ENCODE measurements around the gene CREM.

CREM gene

GRCh38 chr10:35161906-35162305, 35.3 kb downstream of the CREM start:
- no peak overlapping the region for H3K4me3 ChIP-seq (ENCODE audit: low read length)

GRCh38 chr10:35165136-35165535, 38.5 kb downstream of the CREM start:
- no peak for TF ChIP-seq ZNF274 (IDR thresholded peaks at IDR 0.05; ENCODE audit: low read depth, low read length)

More at GRCh38 chr10:35161906-35162305, 35.3 kb downstream of the CREM start:
- no peak for TF ChIP-seq ZNF274 (IDR thresholded peaks at IDR 0.05; ENCODE audit: low read depth, low read length)

GRCh38 chr10:35165811-35166210, 39.2 kb downstream of the CREM start:
- H3K4me3 ChIP-seq (ENCODE audit: low read length): no peak overlapping the region
- no peak for TF ChIP-seq ZNF274 (IDR thresholded peaks at IDR 0.05; ENCODE audit: low read depth, low read length)

More at GRCh38 chr10:35165136-35165535, 38.5 kb downstream of the CREM start:
- H3K4me3 ChIP-seq (ENCODE audit: low read length): no peak overlapping the region

DNA sequence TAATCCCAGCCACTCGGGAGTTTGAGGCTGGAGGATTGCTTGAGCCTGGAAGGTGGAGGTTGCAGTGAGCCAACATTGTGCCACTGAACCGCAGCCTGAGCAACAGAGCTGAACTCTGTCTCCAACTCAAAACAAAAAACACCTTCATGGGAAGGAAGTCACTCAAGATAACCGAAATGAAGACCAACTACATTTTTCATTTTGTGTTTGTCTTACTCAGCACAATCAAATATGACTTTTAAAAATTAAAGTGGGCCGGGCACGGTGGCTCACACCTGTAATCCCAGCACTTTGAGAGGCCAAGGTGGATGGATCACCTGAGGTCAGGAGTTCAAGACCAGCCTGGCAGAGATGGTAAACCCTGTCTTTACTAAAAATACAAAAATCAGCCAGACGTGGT, 40.0 kb downstream of the CREM start:
- no peak for TF ChIP-seq ZNF274 (IDR thresholded peaks at IDR 0.05; ENCODE audit: low read depth, low read length)
- H3K4me3 ChIP-seq (ENCODE audit: low read length): no peak overlapping the region

- no peak overlapping the region for H3K4me3 ChIP-seq (ENCODE audit: low read length)
- TF ChIP-seq ZNF274 (IDR thresholded peaks at IDR 0.05; ENCODE audit: low read depth, low read length): no peak
Observed at GRCh38 chr10:35167342-35167741, 40.7 kb downstream of the CREM start.

- no peak overlapping the region for H3K4me3 ChIP-seq (ENCODE audit: low read length)
- TF ChIP-seq ZNF274 (IDR thresholded peaks at IDR 0.05; ENCODE audit: low read depth, low read length): no peak
Observed at GRCh38 chr10:35172146-35172545, 45.5 kb downstream of the CREM start.

- no peak overlapping the region for H3K4me3 ChIP-seq (ENCODE audit: low read length)
- TF ChIP-seq ZNF274 (IDR thresholded peaks at IDR 0.05; ENCODE audit: low read depth, low read length): no peak
Observed at GRCh38 chr10:35172574-35172973, 45.9 kb downstream of the CREM start.

DNA sequence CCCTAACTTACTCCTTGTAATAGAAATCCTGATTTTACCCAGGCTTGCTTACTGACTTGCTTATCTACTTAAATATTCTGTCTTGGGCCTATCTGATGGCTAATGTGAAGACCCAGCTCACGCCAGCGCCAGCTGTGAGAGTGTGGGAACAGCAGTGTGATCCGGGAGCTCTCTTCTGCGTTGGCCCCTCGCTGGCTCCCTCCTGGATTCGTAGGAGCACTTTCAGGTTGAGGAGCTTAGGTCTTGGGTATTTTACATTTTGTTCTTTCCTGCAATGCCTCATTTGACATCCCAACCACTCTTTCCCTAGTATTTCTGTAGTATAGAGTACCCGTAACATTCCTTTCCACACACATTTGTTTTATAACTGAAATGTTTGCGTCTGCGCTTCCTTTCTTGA, 51.7 kb downstream of the CREM start:
- H3K4me3 ChIP-seq (ENCODE audit: low read length): no peak overlapping the region
- no peak for TF ChIP-seq ZNF274 (IDR thresholded peaks at IDR 0.05; ENCODE audit: low read depth, low read length)

- TF ChIP-seq ZNF274 (IDR thresholded peaks at IDR 0.05; ENCODE audit: low read depth, low read length): no peak
- H3K4me3 ChIP-seq (ENCODE audit: low read length): no peak overlapping the region
Observed at GRCh38 chr10:35182631-35183510, 56.2 kb downstream of the CREM start.

DNA sequence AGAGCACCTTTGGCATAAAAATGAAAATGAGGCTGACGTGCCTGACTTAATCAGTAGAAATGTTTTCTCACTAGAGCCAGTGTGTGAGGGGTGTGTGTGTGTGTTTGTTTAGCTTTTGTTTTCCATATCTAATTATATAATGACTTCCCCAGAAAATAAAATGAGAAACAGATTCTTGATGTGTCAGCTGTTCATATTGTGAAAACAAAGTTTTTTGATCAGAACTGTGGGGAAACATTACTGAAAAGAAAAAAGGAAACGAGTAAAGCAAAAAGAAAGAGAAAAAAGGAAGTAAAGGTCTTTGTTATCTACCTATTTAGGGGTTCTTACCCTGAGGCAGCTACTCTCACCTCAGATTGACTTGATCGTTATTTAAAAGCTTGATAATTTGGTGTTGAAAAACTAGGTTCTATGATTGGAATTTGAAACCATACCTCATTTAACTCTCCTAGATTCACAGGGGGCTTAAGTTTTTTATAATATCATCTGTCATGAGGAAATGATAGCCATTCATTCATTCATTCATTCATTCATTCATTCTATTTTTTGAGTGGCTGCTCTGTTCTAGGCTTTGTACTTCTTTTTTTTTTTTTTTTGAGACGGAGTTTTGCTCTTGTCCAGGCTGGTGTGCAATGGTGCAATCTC, 58.0 kb downstream of the CREM start:
- no peak overlapping the region; the same call in 1 of the 2 replicates for H3K4me3 ChIP-seq (ENCODE audit: low read length)
- no peak for TF ChIP-seq ZNF274 (IDR thresholded peaks at IDR 0.05; ENCODE audit: low read depth, low read length)

- no peak overlapping the region; the same call in 1 of the 2 replicates for H3K4me3 ChIP-seq (ENCODE audit: low read length)
- TF ChIP-seq ZNF274 (IDR thresholded peaks at IDR 0.05; ENCODE audit: low read depth, low read length): no peak
Observed at GRCh38 chr10:35185260-35186034, 58.8 kb downstream of the CREM start.

- TF ChIP-seq ZNF274 (IDR thresholded peaks at IDR 0.05; ENCODE audit: low read depth, low read length): no peak
- H3K4me3 ChIP-seq (ENCODE audit: low read length): no peak overlapping the region
Observed at GRCh38 chr10:35188954-35189353, 62.3 kb downstream of the CREM start.

- no peak overlapping the region for H3K4me3 ChIP-seq (ENCODE audit: low read length)
- TF ChIP-seq ZNF274 (IDR thresholded peaks at IDR 0.05; ENCODE audit: low read depth, low read length): no peak
Observed at GRCh38 chr10:35191523-35191922, 64.9 kb downstream of the CREM start.

DNA sequence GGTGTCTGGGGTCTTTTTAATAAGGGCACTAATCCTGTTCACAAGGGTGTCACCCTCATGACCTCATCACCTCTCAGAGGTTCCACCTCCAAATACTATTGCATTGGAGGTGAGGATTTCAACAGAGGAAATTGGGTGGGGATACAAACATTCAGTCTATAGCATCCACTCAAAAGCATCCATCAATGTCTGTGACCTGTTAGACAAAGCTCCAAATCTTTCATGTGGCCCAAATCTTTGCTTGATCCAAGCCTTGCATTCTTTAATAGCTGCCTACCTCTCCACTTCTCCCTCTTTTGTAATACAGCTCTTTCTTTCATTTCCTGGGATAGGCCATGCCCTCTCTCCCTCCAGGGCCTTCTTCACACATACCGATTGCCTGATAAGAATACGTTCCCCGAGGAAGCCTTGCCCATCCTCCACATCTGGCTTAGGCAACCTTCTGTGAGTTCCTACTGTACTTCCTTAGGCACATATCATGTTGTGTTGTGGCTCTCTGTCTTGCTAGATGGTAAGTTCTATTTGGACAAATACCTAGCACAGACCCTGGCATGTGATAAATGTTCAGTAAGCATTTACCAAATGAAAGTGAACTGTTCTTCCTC, 66.1 kb downstream of the CREM start:
- no peak for TF ChIP-seq ZNF274 (IDR thresholded peaks at IDR 0.05; ENCODE audit: low read depth, low read length)
- no peak overlapping the region for H3K4me3 ChIP-seq (ENCODE audit: low read length)
